ENCODE measurements around the gene RBMS3. TPM values are rescaled to one million over a fixed set of nuclear protein-coding genes. Genes with fewer than 3 reads are reported as not detected.

The RBMS3 gene
- total RNA-seq, 2 experiments from 2014 or later: 1.0 TPM; not detected in 1

DNA sequence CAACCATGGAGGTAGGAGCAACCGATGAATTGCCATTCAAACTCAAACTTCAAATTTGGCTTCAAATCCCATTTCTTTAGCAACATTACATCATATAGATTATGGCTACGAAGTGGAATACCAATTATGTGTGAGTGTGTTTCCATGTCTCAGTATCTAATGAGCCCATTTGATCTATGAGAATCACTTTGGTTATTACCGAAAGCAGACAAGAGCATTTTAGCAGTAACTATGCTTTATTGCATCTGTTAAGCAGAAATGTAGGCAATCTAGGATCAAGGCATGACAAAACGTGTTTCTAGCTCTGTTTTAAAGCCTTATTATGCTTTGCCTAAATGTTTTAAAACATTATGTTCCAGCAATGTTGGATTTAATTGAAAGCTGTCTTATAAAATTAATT is 743.6 kb downstream of the RBMS3 start:
- no TSS peak for BruUV-seq (replicated peaks)

DNA sequence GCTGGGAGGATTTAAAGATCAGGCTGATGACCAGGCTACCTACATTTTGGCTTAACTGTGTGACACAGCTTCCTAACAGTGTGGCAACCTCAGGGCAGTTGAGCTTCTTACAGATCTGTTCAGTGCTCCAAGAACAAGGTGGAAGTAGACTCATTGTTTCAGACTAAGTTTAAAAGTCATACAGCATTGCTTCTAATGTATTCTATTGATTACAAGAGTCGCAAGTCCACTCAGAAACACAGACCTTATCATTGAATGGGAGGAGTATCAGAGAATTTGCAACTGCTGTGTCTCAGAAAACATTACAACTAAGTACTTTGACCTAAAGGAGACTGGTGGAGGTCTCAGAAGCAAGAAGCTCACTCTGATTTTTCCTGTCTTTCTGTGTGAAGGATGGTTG is 746.0 kb downstream of the RBMS3 start:
- Histone ChIP-seq H3K79me2 (ENCODE audit: insufficient read depth, low read depth, low read length) (no peaks in the 10 kb centered on the region), H2AFZ (ENCODE audit: low read length) (no peak overlapping the region), H3K4me1 (ENCODE audit: insufficient read depth, low read length, poor library complexity, severe bottlenecking) (no peaks in the 10 kb centered on the region), H4K20me1 (ENCODE audit: insufficient read depth, low read length) (no peaks in the 10 kb centered on the region), H3K36me3 (ENCODE audit: insufficient read depth, low read length) (no peaks in the 10 kb centered on the region), H3K4me2 (ENCODE audit: low read length) (no peak overlapping the region), H3K27ac (ENCODE audit: low read depth, low read length, poor library complexity, severe bottlenecking) (no peak overlapping the region), H3K9me2 (ENCODE audit: insufficient read depth, low read length) (no peaks in the 10 kb centered on the region), H3K4me3 (ENCODE audit: low read depth, low read length, poor library complexity, severe bottlenecking) (no peak overlapping the region), H3K9me3 (ENCODE audit: low read length) (no peaks in the 10 kb centered on the region)
- ChIA-PET CTCF (ENCODE audit: unreplicated experiment) (no interaction called here), POLR2A (interaction anchor here (0.5 kb wide), 1 partner anchor 121 kb away, joined by 3 read pairs; no protein-coding TSS in a partner anchor)
- DNase-seq (ENCODE audit: low spot score): no peak
- no TSS peak for BruUV-seq (replicated peaks)
- no peak for TF ChIP-seq CTCF (conservative IDR thresholded peaks at IDR 0.05; ENCODE audit: low read length)
- TF ChIP-seq EZH2phosphoT487 (IDR thresholded peaks at IDR 0.05; ENCODE audit: borderline replicate concordance, low read depth, low read length): no peak
- intact Hi-C loops (cut with micrococcal nuclease; ENCODE audit: unreplicated experiment): no loop called here

More for the DNA sequence above, 743.6 kb downstream of the RBMS3 start:
- H3K4me1 ChIP-seq (ENCODE audit: insufficient read depth, low read length, poor library complexity, severe bottlenecking): no peaks in the 10 kb centered on the region
- no peak for DNase-seq (ENCODE audit: low spot score)
- no peaks in the 10 kb centered on the region for H3K9me3 ChIP-seq (ENCODE audit: low read length)
- no peak overlapping the region for H3K4me3 ChIP-seq (ENCODE audit: low read depth, low read length, poor library complexity, severe bottlenecking)
- ChIA-PET CTCF (ENCODE audit: unreplicated experiment) (no interaction called here), POLR2A (interaction anchor here (0.6 to 0.7 kb wide), 2 partner anchors 62 to 572 kb away, joined by 3 to 4 read pairs; no protein-coding TSS in a partner anchor)
- H3K4me2 ChIP-seq (ENCODE audit: low read length): no peak overlapping the region
- H3K27ac ChIP-seq (ENCODE audit: low read depth, low read length, poor library complexity, severe bottlenecking): no peak overlapping the region
- no peaks in the 10 kb centered on the region for H3K79me2 ChIP-seq (ENCODE audit: insufficient read depth, low read depth, low read length)
- H2AFZ ChIP-seq (ENCODE audit: low read length): no peak overlapping the region
- no peaks in the 10 kb centered on the region for H4K20me1 ChIP-seq (ENCODE audit: insufficient read depth, low read length)
- no peak for TF ChIP-seq CTCF (conservative IDR thresholded peaks at IDR 0.05; ENCODE audit: low read length)
- TF ChIP-seq EZH2phosphoT487 (IDR thresholded peaks at IDR 0.05; ENCODE audit: borderline replicate concordance, low read depth, low read length): no peak
- intact Hi-C loops (cut with micrococcal nuclease; ENCODE audit: unreplicated experiment): no loop called here
- no peaks in the 10 kb centered on the region for H3K36me3 ChIP-seq (ENCODE audit: insufficient read depth, low read length)
- no peaks in the 10 kb centered on the region for H3K9me2 ChIP-seq (ENCODE audit: insufficient read depth, low read length)

- no peaks in the 10 kb centered on the region for H4K20me1 ChIP-seq (ENCODE audit: insufficient read depth, low read length)
- CTCF ChIA-PET (ENCODE audit: unreplicated experiment): no interaction called here
- no peak overlapping the region for H2AFZ ChIP-seq (ENCODE audit: low read length)
- DNase-seq (ENCODE audit: low spot score): no peak
- POLR2A ChIA-PET: interaction anchor here (0.7 kb wide), 1 partner anchor 63 kb away, joined by 3 read pairs; no protein-coding TSS in a partner anchor
- no TSS peak for BruUV-seq (replicated peaks)
- no peak for TF ChIP-seq EZH2phosphoT487 (IDR thresholded peaks at IDR 0.05; ENCODE audit: borderline replicate concordance, low read depth, low read length)
- TF ChIP-seq CTCF (conservative IDR thresholded peaks at IDR 0.05; ENCODE audit: low read length): no peak
- H3K4me2 ChIP-seq (ENCODE audit: low read length): no peak overlapping the region
- H3K27ac ChIP-seq (ENCODE audit: low read depth, low read length, poor library complexity, severe bottlenecking): no peak overlapping the region
- no peaks in the 10 kb centered on the region for H3K36me3 ChIP-seq (ENCODE audit: insufficient read depth, low read length)
- no peaks in the 10 kb centered on the region for H3K4me1 ChIP-seq (ENCODE audit: insufficient read depth, low read length, poor library complexity, severe bottlenecking)
- H3K4me3 ChIP-seq (ENCODE audit: low read depth, low read length, poor library complexity, severe bottlenecking): no peak overlapping the region
- no peaks in the 10 kb centered on the region for H3K9me2 ChIP-seq (ENCODE audit: insufficient read depth, low read length)
- intact Hi-C loops (cut with micrococcal nuclease; ENCODE audit: unreplicated experiment): no loop called here
- H3K9me3 ChIP-seq (ENCODE audit: low read length): no peaks in the 10 kb centered on the region
- H3K79me2 ChIP-seq (ENCODE audit: insufficient read depth, low read depth, low read length): no peaks in the 10 kb centered on the region
These were observed 753.5 kb downstream of the RBMS3 start for GRCh38 chr3:30034246-30034991.

All from OCI-LY7 (cell line).